ENCODE data around the gene IL16. TPM values are rescaled to one million over a fixed set of nuclear protein-coding genes. Genes with fewer than 3 reads are reported as not detected.

The IL16 gene
- total RNA-seq, 1 experiment from 2014 or later = 0.96 TPM

GRCh38 chr15:81334768-81335435 lies 138.2 kb downstream of the IL16 start:
- DNase-seq (ENCODE audit: low read depth) = no peak

GRCh38 chr15:81335631-81336030 lies 139.0 kb downstream of the IL16 start:
- DNase-seq (ENCODE audit: low read depth) = no peak

- peak; percentile 22 for DNase-seq (ENCODE audit: low read depth)
Observed at GRCh38 chr15:81336568-81336967, 139.9 kb downstream of the IL16 start.

- DNase-seq (ENCODE audit: low read depth) = no peak
Observed at GRCh38 chr15:81337241-81337640, 140.6 kb downstream of the IL16 start.

GRCh38 chr15:81337713-81338157 lies 141.1 kb downstream of the IL16 start:
- DNase-seq (ENCODE audit: low read depth) = no peak

GRCh38 chr15:81338170-81339007 lies 141.7 kb downstream of the IL16 start:
- DNase-seq (ENCODE audit: low read depth) = peak; percentile 58

- DNase-seq (ENCODE audit: low read depth) = no peak
Observed at GRCh38 chr15:81339321-81339720, 142.6 kb downstream of the IL16 start.

- DNase-seq (ENCODE audit: low read depth) = no peak
Observed at GRCh38 chr15:81339851-81340250, 143.2 kb downstream of the IL16 start.

- no peak for DNase-seq (ENCODE audit: low read depth)
Observed at GRCh38 chr15:81341351-81341750, 144.7 kb downstream of the IL16 start.

GRCh38 chr15:81343371-81343770 lies 146.7 kb downstream of the IL16 start:
- no peak for DNase-seq (ENCODE audit: low read depth)

- no peak for DNase-seq (ENCODE audit: low read depth)
Observed at GRCh38 chr15:81346611-81347010, 149.9 kb downstream of the IL16 start.

- no peak for DNase-seq (ENCODE audit: low read depth)
Observed at GRCh38 chr15:81347910-81348309, 151.2 kb downstream of the IL16 start.

GRCh38 chr15:81348691-81349090 lies 152.0 kb downstream of the IL16 start:
- peak; percentile 9 for DNase-seq (ENCODE audit: low read depth)

GRCh38 chr15:81349271-81349670 lies 152.6 kb downstream of the IL16 start:
- DNase-seq (ENCODE audit: low read depth) = no peak

- no peak for DNase-seq (ENCODE audit: low read depth)
Observed at GRCh38 chr15:81351651-81352050, 155.0 kb downstream of the IL16 start.

GRCh38 chr15:81356252-81356651 lies 159.6 kb downstream of the IL16 start:
- DNase-seq (ENCODE audit: low read depth) = no peak

GRCh38 chr15:81357180-81357686 lies 160.6 kb downstream of the IL16 start:
- DNase-seq (ENCODE audit: low read depth) = no peak

- DNase-seq (ENCODE audit: low read depth) = no peak
Observed at GRCh38 chr15:81358248-81358647, 161.6 kb downstream of the IL16 start.

- no peak for DNase-seq (ENCODE audit: low read depth)
Observed at GRCh38 chr15:81360491-81360890, 163.8 kb downstream of the IL16 start.

GRCh38 chr15:81361891-81362290 lies 165.2 kb downstream of the IL16 start:
- DNase-seq (ENCODE audit: low read depth) = no peak

GRCh38 chr15:81362790-81363189 lies 166.1 kb downstream of the IL16 start:
- no peak for DNase-seq (ENCODE audit: low read depth)

- DNase-seq (ENCODE audit: low read depth) = no peak
Observed at GRCh38 chr15:81363276-81363675, 166.6 kb downstream of the IL16 start.
